DND-41 (cell line): ENCODE data around the gene CST6.

Source experiments
- ATAC-seq: fragments of 200-7000 bp; cut with Tn5 transposase; 3 replicates; pipeline ENCODE4 v1.9.1; 2021; ENCODE audit warnings: low read depth; ENCODE audit not compliant: insufficient read depth
- DNase-seq: peaks from one replicate; pipeline ENCODE4 v3.0.0-alpha.2; 2020
- H2AFZ ChIP-seq: 2 replicates; pipeline ENCODE4 v1.6.0; 2012; ENCODE audit warnings: low read depth, low read length
- H3K27ac ChIP-seq: 2 replicates; pipeline ENCODE4 v1.5.1; 2012; ENCODE audit warnings: low read length, inconsistent platforms
- H3K27me3 ChIP-seq: fragments of 200-600 bp; sonication (generic); 2 replicates; pipeline ENCODE4 v1.6.0; 2012; ENCODE audit warnings: low read length, mild to moderate bottlenecking, inconsistent platforms; ENCODE audit not compliant: insufficient read depth, poor library complexity
- H3K36me3 ChIP-seq: 2 replicates; pipeline ENCODE4 v1.5.1; 2012; ENCODE audit warnings: low read length, inconsistent platforms; ENCODE audit not compliant: insufficient read depth
- H3K4me1 ChIP-seq: 2 replicates; pipeline ENCODE4 v1.5.1; 2012; ENCODE audit warnings: mild to moderate bottlenecking, low read length; ENCODE audit not compliant: insufficient read depth
- H3K4me2 ChIP-seq: 2 replicates; pipeline ENCODE4 v1.6.0; 2012; ENCODE audit warnings: mild to moderate bottlenecking, moderate library complexity, low read length, inconsistent platforms; ENCODE audit not compliant: insufficient read depth
- H3K4me3 ChIP-seq, 2 experiments: fragments of 200-600 bp in 1 of 2; shearing (Covaris generic) in 1 of 2; 2 replicates each; pipeline ENCODE4 v1.5.1; 2012 to 2016; ENCODE audit warnings: inconsistent platforms in 2 of 2, low read length in 2 of 2, mild to moderate bottlenecking in 2 of 2, low read depth in 1 of 2, moderate library complexity in 1 of 2
- H3K79me2 ChIP-seq: 2 replicates; pipeline ENCODE4 v1.6.0; 2012; ENCODE audit warnings: low read length, inconsistent platforms; ENCODE audit not compliant: insufficient read depth
- H3K9ac ChIP-seq: 2 replicates; pipeline ENCODE4 v1.6.0; 2012; ENCODE audit warnings: low read depth, mild to moderate bottlenecking, inconsistent platforms, low read length, moderate library complexity
- H3K9me3 ChIP-seq: 2 replicates; pipeline ENCODE4 v1.5.1; 2012; ENCODE audit warnings: low read length, moderate library complexity, mild to moderate bottlenecking, inconsistent platforms; ENCODE audit not compliant: insufficient read depth, severe bottlenecking
- H4K20me1 ChIP-seq: 2 replicates; pipeline ENCODE4 v1.6.0; 2012; ENCODE audit warnings: low read length; ENCODE audit not compliant: insufficient read depth
- EZH2 ChIP-seq: IDR thresholded peaks from 3 replicates; pipeline ENCODE4 v1.6.1; 2012; ENCODE audit warnings: borderline replicate concordance, low read depth, mild to moderate bottlenecking, moderate library complexity, low read length, inconsistent platforms; ENCODE audit not compliant: severe bottlenecking
- TF ChIP-seq, protein P1 (sequence below): IDR thresholded peaks from 2 replicates; pipeline ENCODE4 v1.5.1; 2012; ENCODE audit warnings: borderline replicate concordance, low read length, moderate library complexity, mild to moderate bottlenecking; ENCODE audit not compliant: poor library complexity, severe bottlenecking; ENCODE audit errors: extremely low read depth

The CST6 gene

DNA sequence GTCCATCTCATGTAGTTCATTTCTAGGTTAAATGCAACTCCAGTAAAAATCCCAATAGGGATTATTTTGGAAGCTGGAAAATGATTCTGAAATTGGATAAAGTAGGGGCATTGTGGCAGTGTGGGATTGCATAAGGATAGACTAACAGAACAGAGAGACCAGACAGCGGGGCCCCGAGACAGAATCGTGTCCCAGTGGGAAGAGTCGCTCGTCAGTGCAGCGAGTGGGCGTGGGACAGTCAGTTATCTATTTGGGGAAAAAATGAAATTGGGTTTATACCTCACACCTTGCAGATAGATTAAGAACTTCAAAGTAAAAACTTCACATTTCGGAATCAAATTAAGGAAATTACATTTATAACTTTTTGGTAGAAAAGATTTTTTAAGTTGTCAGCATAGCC, 39.7 kb upstream of the CST6 start:
- H4K20me1 ChIP-seq, result peaks cover 18% of the 10 kb centered on the region; the same call in 1 of the 2 replicates
- no peaks in the 10 kb centered on the region for H3K4me1 ChIP-seq
- H3K4me3 ChIP-seq, result no peak overlapping the region
- no peaks in the 10 kb centered on the region for H3K27me3 ChIP-seq
- H3K9me3 ChIP-seq, result no peaks in the 10 kb centered on the region
- DNase-seq (no peak), ATAC-seq (no peak)
- H2AFZ ChIP-seq, result no peak overlapping the region
- H3K36me3 ChIP-seq, result peaks cover 76% of the 10 kb centered on the region
- no peak overlapping the region for H3K9ac ChIP-seq
- peaks cover 6% of the 10 kb centered on the region for H3K79me2 ChIP-seq
- no peak overlapping the region for H3K4me2 ChIP-seq
- H3K27ac ChIP-seq, result no peak overlapping the region
- no peak for TF ChIP-seq EZH2
- TF ChIP-seq, protein P1, sequence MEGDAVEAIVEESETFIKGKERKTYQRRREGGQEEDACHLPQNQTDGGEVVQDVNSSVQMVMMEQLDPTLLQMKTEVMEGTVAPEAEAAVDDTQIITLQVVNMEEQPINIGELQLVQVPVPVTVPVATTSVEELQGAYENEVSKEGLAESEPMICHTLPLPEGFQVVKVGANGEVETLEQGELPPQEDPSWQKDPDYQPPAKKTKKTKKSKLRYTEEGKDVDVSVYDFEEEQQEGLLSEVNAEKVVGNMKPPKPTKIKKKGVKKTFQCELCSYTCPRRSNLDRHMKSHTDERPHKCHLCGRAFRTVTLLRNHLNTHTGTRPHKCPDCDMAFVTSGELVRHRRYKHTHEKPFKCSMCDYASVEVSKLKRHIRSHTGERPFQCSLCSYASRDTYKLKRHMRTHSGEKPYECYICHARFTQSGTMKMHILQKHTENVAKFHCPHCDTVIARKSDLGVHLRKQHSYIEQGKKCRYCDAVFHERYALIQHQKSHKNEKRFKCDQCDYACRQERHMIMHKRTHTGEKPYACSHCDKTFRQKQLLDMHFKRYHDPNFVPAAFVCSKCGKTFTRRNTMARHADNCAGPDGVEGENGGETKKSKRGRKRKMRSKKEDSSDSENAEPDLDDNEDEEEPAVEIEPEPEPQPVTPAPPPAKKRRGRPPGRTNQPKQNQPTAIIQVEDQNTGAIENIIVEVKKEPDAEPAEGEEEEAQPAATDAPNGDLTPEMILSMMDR, result no peak

DNA sequence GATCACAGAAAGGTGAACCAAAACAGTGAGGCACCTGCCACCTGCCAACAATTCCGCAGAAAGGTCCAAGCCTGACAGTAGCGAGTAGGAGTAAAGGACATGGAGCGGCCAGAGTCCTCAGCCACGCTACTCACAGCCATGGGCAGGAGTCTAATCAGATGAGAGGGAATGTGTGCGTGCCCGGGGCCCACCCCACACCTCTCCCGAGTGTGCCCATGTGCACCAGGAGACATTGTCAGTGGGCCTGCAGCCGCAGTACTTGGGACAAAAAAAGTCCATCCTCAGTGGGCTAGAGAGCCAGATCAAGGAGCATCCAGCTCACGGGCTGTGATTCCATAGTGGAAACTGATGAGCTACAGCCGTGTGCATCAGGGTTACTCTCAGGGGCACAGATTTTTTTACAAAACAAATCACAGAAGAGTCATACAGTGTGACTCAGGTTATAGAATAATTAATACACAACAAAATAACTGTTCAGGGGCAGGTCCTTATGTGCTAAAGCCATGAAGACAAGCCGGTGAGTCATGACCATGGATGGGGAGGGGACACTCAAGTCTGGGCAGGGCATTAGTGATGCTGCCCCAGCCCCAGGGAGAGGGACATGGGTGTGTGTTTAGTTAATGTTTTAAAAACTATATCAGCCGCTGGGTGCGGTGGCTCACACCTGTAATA, 38.2 kb upstream of the CST6 start:
- H3K4me2 ChIP-seq, result no peak overlapping the region
- no peaks in the 10 kb centered on the region for H3K9me3 ChIP-seq
- peaks cover 19% of the 10 kb centered on the region; the same call in 1 of the 2 replicates for H4K20me1 ChIP-seq
- ATAC-seq (no peak), DNase-seq (no peak)
- no peak overlapping the region for H3K27ac ChIP-seq
- TF ChIP-seq, protein P1, result no peak
- no peak for TF ChIP-seq EZH2
- H3K36me3 ChIP-seq, result peaks cover 76% of the 10 kb centered on the region
- no peaks in the 10 kb centered on the region for H3K27me3 ChIP-seq
- no peak overlapping the region for H3K9ac ChIP-seq
- no peaks in the 10 kb centered on the region for H3K4me1 ChIP-seq
- no peak overlapping the region for H3K4me3 ChIP-seq
- peaks cover 4% of the 10 kb centered on the region for H3K79me2 ChIP-seq
- H2AFZ ChIP-seq, result no peak overlapping the region

DNA sequence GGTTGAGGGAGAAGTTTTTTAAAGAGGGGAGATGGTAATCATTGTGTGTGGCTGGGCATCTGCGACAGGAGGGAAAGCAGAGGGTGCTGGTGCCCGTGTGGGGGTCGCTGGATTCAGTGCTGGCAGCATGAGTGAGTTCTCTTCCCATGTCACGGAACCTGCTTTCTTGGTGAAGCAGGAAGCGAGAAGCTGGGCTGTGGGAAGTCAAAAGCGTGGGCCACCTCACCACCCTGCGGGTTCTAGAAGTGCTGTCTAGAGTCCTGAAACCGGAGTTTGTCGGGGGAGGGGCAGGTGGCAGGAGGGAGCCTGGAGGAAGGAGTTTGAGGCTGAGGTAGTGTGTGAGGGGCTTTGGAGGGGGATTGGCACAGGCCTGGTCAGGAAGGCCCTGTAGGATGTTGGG, 36.0 kb upstream of the CST6 start:
- H3K4me2 ChIP-seq, result no peak overlapping the region
- H3K4me3 ChIP-seq, result no peak overlapping the region
- H3K9ac ChIP-seq, result no peak overlapping the region
- H3K27ac ChIP-seq, result no peak overlapping the region
- no peaks in the 10 kb centered on the region for H3K9me3 ChIP-seq
- TF ChIP-seq EZH2, result no peak
- TF ChIP-seq, protein P1, result no peak
- H3K36me3 ChIP-seq, result peaks cover 65% of the 10 kb centered on the region
- H3K4me1 ChIP-seq, result no peaks in the 10 kb centered on the region
- H4K20me1 ChIP-seq, result peaks cover 12% of the 10 kb centered on the region; the same call in 1 of the 2 replicates
- DNase-seq, result no peak
- ATAC-seq, result no peak
- no peak overlapping the region for H2AFZ ChIP-seq
- no peaks in the 10 kb centered on the region for H3K27me3 ChIP-seq
- H3K79me2 ChIP-seq, result no peaks in the 10 kb centered on the region
